Parathyroid adenoma (tissue), 2 donors: ENCODE measurements around the gene ABHD17A.

Experiments
- H2AFZ ChIP-seq: fragments of 300-600 bp; sonication (generic); one replicate; pipeline ENCODE4 v1.7.0; 2017; ENCODE audit warnings: antibody characterized with exemption, mild to moderate bottlenecking
- H3K27ac ChIP-seq: fragments of 300-600 bp; sonication (generic); one replicate; pipeline ENCODE4 v1.7.0; 2017
- H3K27me3 ChIP-seq: fragments of 300-600 bp; sonication (generic); one replicate; pipeline ENCODE4 v1.7.0; 2017; ENCODE audit warnings: low read length; ENCODE audit not compliant: control insufficient read depth, insufficient read depth
- H3K36me3 ChIP-seq: fragments of 300-600 bp; sonication (generic); one replicate; pipeline ENCODE4 v1.7.0; 2017; ENCODE audit warnings: low read length; ENCODE audit not compliant: control insufficient read depth, insufficient read depth
- H3K4me1 ChIP-seq: fragments of 300-600 bp; sonication (generic); one replicate; pipeline ENCODE4 v1.7.0; 2017; ENCODE audit warnings: control low read depth
- H3K4me2 ChIP-seq: fragments of 300-600 bp; sonication (generic); one replicate; pipeline ENCODE4 v1.7.0; 2017; ENCODE audit warnings: low read length
- H3K4me3 ChIP-seq: fragments of 300-600 bp; sonication (generic); one replicate; pipeline ENCODE4 v1.7.0; 2017; ENCODE audit warnings: low read depth, low read length
- H3K79me2 ChIP-seq: fragments of 300-600 bp; sonication (generic); one replicate; pipeline ENCODE4 v1.7.0; 2017; ENCODE audit warnings: control low read depth
- H3K9ac ChIP-seq: fragments of 300-600 bp; sonication (generic); one replicate; pipeline ENCODE4 v1.7.0; 2017; ENCODE audit warnings: mild to moderate bottlenecking
- H3K9me3 ChIP-seq: fragments of 300-600 bp; sonication (generic); one replicate; pipeline ENCODE4 v1.7.0; 2017; ENCODE audit warnings: low read length; ENCODE audit not compliant: control insufficient read depth
- CTCF ChIP-seq: fragments of 300-600 bp; sonication (generic); IDR thresholded peaks from one replicate; pipeline ENCODE4 v1.7.0; 2017; ENCODE audit warnings: antibody characterized with exemption, mild to moderate bottlenecking
- donor health status: primary hyperparathyroidism.

ABHD17A gene

GRCh38 chr19:1845642-1846041, 39.7 kb downstream of the ABHD17A start:
- no peak for TF ChIP-seq CTCF
- Histone ChIP-seq H3K27me3 (no peaks in the 10 kb centered on the region), H3K9ac (no peak overlapping the region), H3K4me2 (peak overlapping the region; percentile 27), H3K27ac (no peak overlapping the region), H3K36me3 (no peaks in the 10 kb centered on the region), H2AFZ (no peak overlapping the region), H3K4me3 (no peak overlapping the region), H3K4me1 (peaks cover 16% of the 10 kb centered on the region), H3K79me2 (peaks cover 69% of the 10 kb centered on the region), H3K9me3 (no peaks in the 10 kb centered on the region)

- Histone ChIP-seq H2AFZ (no peak overlapping the region), H3K4me1 (peaks cover 16% of the 10 kb centered on the region), H3K27ac (no peak overlapping the region), H3K27me3 (no peaks in the 10 kb centered on the region), H3K4me3 (no peak overlapping the region), H3K9me3 (no peaks in the 10 kb centered on the region), H3K36me3 (no peaks in the 10 kb centered on the region), H3K4me2 (no peak overlapping the region), H3K79me2 (peaks cover 75% of the 10 kb centered on the region), H3K9ac (no peak overlapping the region)
- TF ChIP-seq CTCF, result no peak
Observed at GRCh38 chr19:1845125-1845515, 40.2 kb downstream of the ABHD17A start.

- Histone ChIP-seq H2AFZ (no peak overlapping the region), H3K27ac (no peak overlapping the region), H3K4me3 (no peak overlapping the region), H3K36me3 (no peaks in the 10 kb centered on the region), H3K79me2 (peaks cover 78% of the 10 kb centered on the region), H3K4me1 (peaks cover 16% of the 10 kb centered on the region), H3K9ac (no peak overlapping the region), H3K4me2 (no peak overlapping the region), H3K9me3 (no peaks in the 10 kb centered on the region), H3K27me3 (no peaks in the 10 kb centered on the region)
- TF ChIP-seq CTCF, result no peak
Observed at GRCh38 chr19:1844513-1845124, 40.7 kb downstream of the ABHD17A start.

GRCh38 chr19:1843646-1844394, 41.5 kb downstream of the ABHD17A start:
- Histone ChIP-seq H3K27ac (no peak overlapping the region), H3K4me2 (no peak overlapping the region), H3K27me3 (no peaks in the 10 kb centered on the region), H3K79me2 (peaks cover 79% of the 10 kb centered on the region), H3K36me3 (no peaks in the 10 kb centered on the region), H3K4me1 (peaks cover 16% of the 10 kb centered on the region), H3K9ac (no peak overlapping the region), H2AFZ (no peak overlapping the region), H3K9me3 (no peaks in the 10 kb centered on the region), H3K4me3 (no peak overlapping the region)
- TF ChIP-seq CTCF, result no peak
